HCT116 (cell line): ENCODE data around the gene FBXO30. TPM values are rescaled to one million over a fixed set of nuclear protein-coding genes. Genes with fewer than 3 reads are reported as not detected.

Experiments
- ATAC-seq: fragments of 200-7000 bp; cut with Tn5 transposase; 2 replicates; pipeline ENCODE4 v1.9.1; 2020; ENCODE audit warnings: mild to moderate bottlenecking, moderate library complexity
- BruUV-seq: library from RNA; stranded (reverse); fragments of 400-500 nt; replicated peaks from 2 replicates; lab custom pipeline; 2021; lab: Mats Ljungman, UMichigan
- CTCF ChIA-PET: fragments of 300-600 bp; sonication (Branson Sonifier 250); formaldehyde crosslinking; loops from one replicate; lab custom pipeline; 2021; ENCODE audit warnings: antibody characterized with exemption; lab: Charles Lee
- POLR2A ChIA-PET: fragments of 300-600, 350-600 bp; sonication (Branson Sonifier 250); formaldehyde crosslinking; loops from one replicate; lab custom pipeline; 2021; ENCODE audit warnings: antibody characterized with exemption; lab: Charles Lee
- RAD21 ChIA-PET, 2 experiments: fragments of 300-600 bp; sonication (Branson Sonifier 250); formaldehyde crosslinking; loops; one replicate each; lab custom pipeline; 2023; ENCODE audit warnings: low total read pairs in 2 of 2; ENCODE audit not compliant: uncharacterized antibody in 2 of 2, unreplicated experiment in 2 of 2, low non-redundant PET in 1 of 2; lab: Charles Lee
- DNase-seq: peaks from one replicate; pipeline ENCODE4 v3.0.0-alpha.2; 2010; ENCODE audit warnings: low read depth, low spot score
- H2AFZ ChIP-seq: fragments of 200-600 bp; shearing (Covaris generic), sonication (generic); 2 replicates; pipeline ENCODE4 v1.6.1; 2017; ENCODE audit warnings: low read depth, mixed run types, mixed read lengths, antibody characterized with exemption, low read length; ENCODE audit not compliant: poor library complexity, severe bottlenecking
- H3K27ac ChIP-seq: 2 replicates; pipeline ENCODE4 v1.5.1; 2012; ENCODE audit warnings: low read depth, low read length
- H3K27me3 ChIP-seq: fragments of 200-600 bp; sonication (generic); 2 replicates; pipeline ENCODE4 v1.6.1; 2016; ENCODE audit warnings: mixed run types, low read length, mixed read lengths; ENCODE audit not compliant: insufficient read depth
- H3K36me3 ChIP-seq, 2 experiments: fragments of 200-500 bp in 1 of 2; fragments of 200-600 bp in 1 of 2; sonication (Bioruptor generic) in 1 of 2; sonication (generic) in 1 of 2; 2 replicates each; pipeline versions ENCODE4 v1.5.1 to v1.6.1; 2014 to 2016; ENCODE audit warnings: low read length in 2 of 2, inconsistent platforms in 1 of 2, mixed read lengths in 1 of 2, mixed run types in 1 of 2; ENCODE audit not compliant: insufficient read depth in 2 of 2, control insufficient read depth in 1 of 2
- H3K4me1 ChIP-seq, 2 experiments: fragments of 200-600 bp in 1 of 2; sonication (generic) in 1 of 2; 2 replicates each; pipeline versions ENCODE4 v1.5.1 to v1.6.1; 2012 to 2017; ENCODE audit warnings: low read length in 2 of 2, inconsistent platforms in 1 of 2, mild to moderate bottlenecking in 1 of 2, mixed read lengths in 1 of 2, mixed run types in 1 of 2, moderate library complexity in 1 of 2; ENCODE audit not compliant: insufficient read depth in 2 of 2, control insufficient read depth in 1 of 2
- H3K4me2 ChIP-seq: fragments of 200-600 bp; sonication (generic); 2 replicates; pipeline ENCODE4 v1.6.1; 2017; ENCODE audit warnings: mixed run types, low read length, mixed read lengths
- H3K4me3 ChIP-seq, 2 experiments: fragments of 200-600 bp in 1 of 2; sonication (generic) in 1 of 2; replicated peaks in 1 of 2; 2 replicates each; pipeline ENCODE4 v1.5.1; 2011 to 2016; ENCODE audit warnings: low read length in 2 of 2, control low read depth in 1 of 2, low read depth in 1 of 2, mild to moderate bottlenecking in 1 of 2, mixed read lengths in 1 of 2, mixed run types in 1 of 2
- H3K79me2 ChIP-seq: fragments of 200-600 bp; sonication (generic); 2 replicates; pipeline ENCODE4 v1.6.1; 2017; ENCODE audit warnings: mild to moderate bottlenecking, mixed run types, low read length, moderate library complexity, mixed read lengths; ENCODE audit not compliant: insufficient read depth
- H3K9ac ChIP-seq: fragments of 200-600 bp; sonication (generic); 2 replicates; pipeline ENCODE4 v1.6.1; 2016; ENCODE audit warnings: low read length, mixed read lengths
- H3K9me2 ChIP-seq: fragments of 200-600 bp; sonication (generic), shearing (Covaris generic); 2 replicates; pipeline ENCODE4 v1.6.1; 2017; ENCODE audit warnings: mixed run types, mild to moderate bottlenecking, moderate library complexity; ENCODE audit not compliant: insufficient read depth
- H3K9me3 ChIP-seq, 2 experiments: fragments of 200-500 bp in 1 of 2; fragments of 200-600 bp in 1 of 2; sonication (Bioruptor generic) in 1 of 2; sonication (generic) in 1 of 2; 2 replicates each; pipeline ENCODE4 v1.6.1; 2014 to 2017; ENCODE audit warnings: low read length in 2 of 2, mixed read lengths in 2 of 2, inconsistent platforms in 1 of 2, low read depth in 1 of 2, mild to moderate bottlenecking in 1 of 2, mixed run types in 1 of 2, moderate library complexity in 1 of 2; ENCODE audit not compliant: control insufficient read depth in 1 of 2, insufficient read depth in 1 of 2
- H4K20me1 ChIP-seq: fragments of 200-600 bp; sonication (generic), shearing (Covaris generic); 2 replicates; pipeline ENCODE4 v1.6.1; 2017; ENCODE audit warnings: mixed run types, mild to moderate bottlenecking, moderate library complexity; ENCODE audit not compliant: insufficient read depth
- CBX3 ChIP-seq: IDR thresholded peaks from 2 replicates; pipeline ENCODE4 v1.6.1; 2012; ENCODE audit warnings: low read depth
- JUND ChIP-seq: IDR thresholded peaks from 2 replicates; pipeline ENCODE4 v1.6.1; 2012
- TCF7L2 ChIP-seq: IDR thresholded peaks from 2 replicates; pipeline ENCODE4 v1.7.0; 2011; ENCODE audit warnings: borderline replicate concordance, inconsistent platforms; ENCODE audit not compliant: insufficient read depth, insufficient read length; ENCODE audit errors: extremely low read depth
- YY1 ChIP-seq: IDR thresholded peaks from 2 replicates; pipeline ENCODE4 v1.6.1; 2011; ENCODE audit warnings: low read length, low read depth, moderate library complexity, mild to moderate bottlenecking; ENCODE audit not compliant: insufficient replicate concordance; ENCODE audit errors: extremely low read depth
- intact Hi-C: fragments of 100-400 bp; cut with micrococcal nuclease; formaldehyde crosslinking; loops from 2 replicates; pipeline ENCODE4 v1.10.0; 2022
- total RNA-seq: library from RNA; stranded (reverse); gene quantifications from one replicate; pipeline ENCODE4 v1.2.1, GENCODE V29; 2021; ENCODE audit not compliant: unreplicated experiment
- TF ChIP-seq, protein P1 (sequence below): IDR thresholded peaks from 2 replicates; pipeline ENCODE4 v1.6.1; 2012; ENCODE audit warnings: low read depth

FBXO30 gene
- total RNA-seq, 1 experiment from 2014 or later: 9.1 TPM

DNA sequence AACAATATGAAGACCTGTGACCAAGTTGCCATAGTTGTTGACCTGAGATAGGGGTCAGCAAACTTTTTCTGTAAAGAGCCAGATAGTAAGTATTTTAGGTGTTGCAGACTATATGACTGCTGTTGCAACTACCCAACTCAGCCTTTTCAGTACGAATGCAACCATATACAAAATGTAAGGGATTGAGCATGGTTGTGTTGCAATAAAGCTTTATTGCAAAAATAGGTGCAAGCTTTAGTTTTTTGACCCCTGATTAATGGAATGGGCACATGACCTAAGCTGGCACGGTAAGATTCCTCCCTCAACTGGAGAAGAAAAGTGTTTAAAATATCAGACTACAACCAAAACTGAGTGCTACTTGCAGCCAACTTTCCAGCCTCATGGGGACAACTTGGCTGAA is 62.0 kb downstream of the FBXO30 start (continued):
- TF ChIP-seq, protein P1, sequence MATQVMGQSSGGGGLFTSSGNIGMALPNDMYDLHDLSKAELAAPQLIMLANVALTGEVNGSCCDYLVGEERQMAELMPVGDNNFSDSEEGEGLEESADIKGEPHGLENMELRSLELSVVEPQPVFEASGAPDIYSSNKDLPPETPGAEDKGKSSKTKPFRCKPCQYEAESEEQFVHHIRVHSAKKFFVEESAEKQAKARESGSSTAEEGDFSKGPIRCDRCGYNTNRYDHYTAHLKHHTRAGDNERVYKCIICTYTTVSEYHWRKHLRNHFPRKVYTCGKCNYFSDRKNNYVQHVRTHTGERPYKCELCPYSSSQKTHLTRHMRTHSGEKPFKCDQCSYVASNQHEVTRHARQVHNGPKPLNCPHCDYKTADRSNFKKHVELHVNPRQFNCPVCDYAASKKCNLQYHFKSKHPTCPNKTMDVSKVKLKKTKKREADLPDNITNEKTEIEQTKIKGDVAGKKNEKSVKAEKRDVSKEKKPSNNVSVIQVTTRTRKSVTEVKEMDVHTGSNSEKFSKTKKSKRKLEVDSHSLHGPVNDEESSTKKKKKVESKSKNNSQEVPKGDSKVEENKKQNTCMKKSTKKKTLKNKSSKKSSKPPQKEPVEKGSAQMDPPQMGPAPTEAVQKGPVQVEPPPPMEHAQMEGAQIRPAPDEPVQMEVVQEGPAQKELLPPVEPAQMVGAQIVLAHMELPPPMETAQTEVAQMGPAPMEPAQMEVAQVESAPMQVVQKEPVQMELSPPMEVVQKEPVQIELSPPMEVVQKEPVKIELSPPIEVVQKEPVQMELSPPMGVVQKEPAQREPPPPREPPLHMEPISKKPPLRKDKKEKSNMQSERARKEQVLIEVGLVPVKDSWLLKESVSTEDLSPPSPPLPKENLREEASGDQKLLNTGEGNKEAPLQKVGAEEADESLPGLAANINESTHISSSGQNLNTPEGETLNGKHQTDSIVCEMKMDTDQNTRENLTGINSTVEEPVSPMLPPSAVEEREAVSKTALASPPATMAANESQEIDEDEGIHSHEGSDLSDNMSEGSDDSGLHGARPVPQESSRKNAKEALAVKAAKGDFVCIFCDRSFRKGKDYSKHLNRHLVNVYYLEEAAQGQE: no peak

DNA sequence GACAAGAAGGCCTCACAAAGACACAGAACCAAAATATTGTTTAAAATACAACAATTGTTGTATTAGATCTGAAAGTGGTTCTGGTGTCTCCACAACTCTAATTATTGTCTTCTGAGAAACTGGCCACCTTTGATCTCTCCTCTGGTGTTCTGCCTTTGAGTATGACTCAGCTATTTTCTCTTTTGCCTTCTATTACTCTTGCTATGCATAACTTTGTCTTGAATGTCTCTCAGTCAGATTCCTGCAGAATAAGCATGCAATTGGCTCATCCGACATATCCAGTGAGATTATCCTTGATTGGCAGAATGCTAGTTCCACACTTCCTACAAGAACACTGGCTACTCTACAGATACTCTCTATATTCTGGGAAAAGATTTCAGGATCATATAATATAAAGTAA is 65.0 kb downstream of the FBXO30 start:
- peak overlapping the region; percentile 89 for H2AFZ ChIP-seq
- no peaks in the 10 kb centered on the region for H3K27me3 ChIP-seq
- H4K20me1 ChIP-seq: no peaks in the 10 kb centered on the region
- peak; percentile 49; the same call in 1 of the 2 replicates for ATAC-seq
- H3K4me2 ChIP-seq: peak overlapping the region; percentile 38
- intact Hi-C loops: no loop called here
- no peak overlapping the region for H3K27ac ChIP-seq
- no peaks in the 10 kb centered on the region for H3K36me3 ChIP-seq
- POLR2A ChIA-PET: interaction anchor here (1.0 kb wide), 1 partner anchor 15 kb away, joined by 4 read pairs; no protein-coding TSS in a partner anchor
- H3K9ac ChIP-seq: no peak overlapping the region
- DNase-seq: no peak
- TF ChIP-seq JUND (peak; percentile 22; the same call in 1 of the 2 replicates), TCF7L2 (peak; percentile 64), YY1 (no peak), CBX3 (no peak)
- no peaks in the 10 kb centered on the region for H3K9me3 ChIP-seq
- peaks cover 6 to 8% of the 10 kb centered on the region in 2 experiments for H3K4me1 ChIP-seq
- BruUV-seq: no TSS peak
- H3K79me2 ChIP-seq: no peaks in the 10 kb centered on the region
- CTCF ChIA-PET: no interaction called here
- no peak overlapping the region for H3K4me3 ChIP-seq
- H3K9me2 ChIP-seq: no peaks in the 10 kb centered on the region; the same call in 1 of the 2 replicates
- RAD21 ChIA-PET: no interaction called here
